ENCODE results near the gene CDK5RAP2.
"Not testable (repeated sequence)": the region's sequence is repeated elsewhere in the genome, so short reads cannot be mapped to it uniquely, and the experiment has no call there.

CDK5RAP2 gene

DNA sequence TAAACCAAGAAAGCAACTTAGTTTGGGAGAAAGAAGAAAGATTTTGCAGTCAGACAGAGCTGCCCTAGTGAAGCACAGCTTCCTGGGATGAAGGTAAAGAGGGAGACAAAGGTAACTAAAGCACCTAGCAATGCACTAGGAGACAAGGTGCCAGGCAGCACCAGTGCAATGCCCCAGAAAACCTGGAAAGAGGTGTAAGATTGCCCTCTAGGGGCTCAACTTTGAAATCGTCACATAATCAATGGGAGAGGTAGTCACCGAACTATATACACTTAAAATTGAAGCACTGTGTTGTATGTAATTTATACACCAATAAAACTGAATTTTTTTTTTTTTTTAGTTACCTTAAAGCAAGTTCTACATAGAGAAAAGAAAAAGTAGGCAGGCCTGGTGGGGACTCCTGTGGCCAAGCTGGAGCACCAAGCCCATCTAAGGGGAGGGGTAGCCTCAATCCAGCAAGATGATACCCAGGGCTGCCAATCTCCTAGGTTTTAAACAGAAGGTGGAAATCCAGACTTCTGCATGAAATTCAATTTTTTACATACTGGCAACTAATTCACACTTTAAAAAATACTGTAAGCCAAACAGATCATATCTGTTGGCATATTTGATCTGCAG, 48.2 kb downstream of the CDK5RAP2 start:
- ChIA-PET CTCF (interaction anchor here (0.6 to 2.6 kb wide), 15 partner anchors 8 to 576 kb away, joined by 3 to 9 read pairs (median 4); no protein-coding TSS in a partner anchor), POLR2A (interaction anchor here (0.6 to 1.0 kb wide), 2 partner anchors 10 to 180 kb away, joined by 3 to 6 read pairs; no protein-coding TSS in a partner anchor)
- no peaks in the 10 kb centered on the region for H3K4me1 ChIP-seq (ENCODE audit: control insufficient read depth, insufficient read depth, low read length)
- peaks cover 3 to 90% of the 10 kb centered on the region in 2 experiments; a peak in 2 of 3 replicates for H3K36me3 ChIP-seq (ENCODE audit: control insufficient read depth in 2 of 2, insufficient read depth in 1 of 2, low read length in 2 of 2)
- H3K9me3 ChIP-seq (ENCODE audit: control insufficient read depth, insufficient read depth, low read depth, low read length): no peaks in the 10 kb centered on the region
- no peak overlapping the region for H3K4me3 ChIP-seq (ENCODE audit: low read depth, low read length)
- H3K27ac ChIP-seq (ENCODE audit: extremely low read depth, low read depth, low read length): no peak overlapping the region
- TF ChIP-seq ZNF654 (tag by site-specific recombination; IDR thresholded peaks at IDR 0.05; ENCODE audit: low read depth) (peak; percentile 28), KLF16 (tag by site-specific recombination; IDR thresholded peaks at IDR 0.05) (no peak), ZNF555 (tag by site-specific recombination; conservative IDR thresholded peaks at IDR 0.05) (no peak)

DNA sequence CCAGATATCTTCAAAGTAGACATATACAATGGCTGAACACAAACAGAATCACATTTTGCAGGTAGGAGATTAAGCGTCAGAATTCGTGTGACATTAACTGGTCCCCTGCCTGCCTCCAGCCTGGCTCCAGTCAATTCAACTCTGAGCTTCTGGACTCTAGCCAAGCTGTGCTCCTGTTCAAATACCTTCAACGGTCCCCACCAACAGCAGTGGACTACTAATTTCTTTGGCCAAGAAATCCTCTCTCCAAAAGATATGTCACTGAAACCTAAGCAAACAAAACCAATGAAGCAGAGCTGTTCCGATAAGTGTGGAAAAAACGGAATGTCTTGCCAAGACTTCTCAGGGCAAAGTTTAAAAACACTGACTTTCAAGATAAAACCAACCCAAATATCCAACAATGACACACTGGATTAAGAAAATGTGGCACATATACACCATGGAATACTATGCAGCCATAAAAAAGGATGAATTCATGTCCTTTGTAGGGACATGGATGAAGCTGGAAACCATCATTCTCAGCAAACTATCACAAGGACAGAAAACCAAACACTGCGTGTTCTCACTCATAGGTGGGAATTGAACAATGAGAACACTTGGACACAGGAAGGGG, 49.6 kb downstream of the CDK5RAP2 start:
- CTCF ChIA-PET: interaction anchor here (0.8 to 2.6 kb wide), 4 partner anchors 10 to 82 kb away, joined by 3 to 9 read pairs (median 6); no protein-coding TSS in a partner anchor
- H3K4me3 ChIP-seq (ENCODE audit: low read depth, low read length); POLR2A ChIA-PET; H3K9me3 ChIP-seq (ENCODE audit: control insufficient read depth, insufficient read depth, low read depth, low read length); H3K4me1 ChIP-seq (ENCODE audit: control insufficient read depth, insufficient read depth, low read length); H3K27ac ChIP-seq (ENCODE audit: extremely low read depth, low read depth, low read length): not testable (repeated sequence)
- peak; percentile 93 for TF ChIP-seq ZNF146 (tag by site-specific recombination; IDR thresholded peaks at IDR 0.05)
- H3K36me3 ChIP-seq (ENCODE audit: control insufficient read depth in 2 of 2, insufficient read depth in 1 of 2, low read length in 2 of 2): peaks cover 15 to 90% of the 10 kb centered on the region in 2 experiments; a peak in 2 of 3 replicates

DNA sequence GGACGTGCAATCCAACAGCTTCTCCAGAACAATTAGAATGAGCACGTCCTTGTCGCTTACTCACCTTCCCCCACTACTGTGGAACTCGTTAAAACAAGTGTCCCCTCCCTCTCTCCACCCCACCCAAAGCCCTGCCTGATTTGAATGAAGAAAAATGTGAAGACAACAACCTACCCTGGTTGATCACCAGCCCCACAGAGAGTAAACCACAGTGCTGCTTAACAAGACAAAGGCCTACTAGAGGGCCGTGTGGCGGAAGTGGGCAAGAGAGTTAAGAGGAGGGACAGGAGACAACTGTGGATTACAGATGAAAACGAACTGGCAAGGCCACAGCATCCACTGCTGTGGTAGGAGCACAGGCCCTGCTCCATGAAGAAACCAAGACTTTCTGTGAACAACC, 51.1 kb downstream of the CDK5RAP2 start:
- ChIA-PET CTCF (interaction anchor here (0.9 kb wide), 1 partner anchor 52 kb away, joined by 3 read pairs; no protein-coding TSS in a partner anchor), POLR2A (no interaction called here)
- Histone ChIP-seq H3K27ac (ENCODE audit: extremely low read depth, low read depth, low read length) (no peak overlapping the region), H3K9me3 (ENCODE audit: control insufficient read depth, insufficient read depth, low read depth, low read length) (no peaks in the 10 kb centered on the region), H3K4me1 (ENCODE audit: control insufficient read depth, insufficient read depth, low read length) (no peaks in the 10 kb centered on the region), H3K4me3 (ENCODE audit: low read depth, low read length) (no peak overlapping the region), H3K36me3 (ENCODE audit: control insufficient read depth in 2 of 2, insufficient read depth in 1 of 2, low read length in 2 of 2) (peaks cover 22 to 90% of the 10 kb centered on the region in 2 experiments; a peak in 2 of 3 replicates)
- no peak for TF ChIP-seq ZNF48 (tag by site-specific recombination; IDR thresholded peaks at IDR 0.05)
- no peak for TF ChIP-seq MEIS1 (CRISPR knock-in tag; IDR thresholded peaks at IDR 0.05; ENCODE audit: borderline replicate concordance)
- TF ChIP-seq ZNF214 (tag by site-specific recombination; IDR thresholded peaks at IDR 0.05; ENCODE audit: borderline replicate concordance): no peak

DNA sequence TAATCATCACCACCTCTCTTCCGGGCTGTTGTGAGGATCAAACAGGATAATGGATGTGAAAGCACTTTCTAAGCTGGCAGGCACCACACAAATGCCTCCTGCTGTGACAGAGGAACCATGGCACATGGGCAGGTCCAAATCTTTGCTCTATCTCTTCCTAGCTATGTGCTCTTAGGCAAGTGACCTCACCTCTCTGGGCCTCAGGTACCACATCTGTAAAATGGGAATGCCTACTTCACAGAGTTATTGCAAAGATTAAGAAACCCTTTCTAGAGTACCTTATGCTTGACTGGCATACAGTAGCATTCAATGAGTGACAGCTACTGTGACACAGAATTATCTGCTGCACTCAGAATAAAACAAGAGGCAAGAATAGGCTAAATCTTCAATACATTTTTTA, 51.6 kb downstream of the CDK5RAP2 start:
- CTCF ChIA-PET: interaction anchor here (0.9 kb wide), 1 partner anchor 51 kb away, joined by 3 read pairs; no protein-coding TSS in a partner anchor

More for the DNA sequence above, 51.6 kb downstream of the CDK5RAP2 start:
- no peaks in the 10 kb centered on the region for H3K4me1 ChIP-seq (ENCODE audit: control insufficient read depth, insufficient read depth, low read length)
- TF ChIP-seq SP3 (tag by site-specific recombination; IDR thresholded peaks at IDR 0.05): no peak
- TF ChIP-seq ZNF366 (tag by site-specific recombination; conservative IDR thresholded peaks at IDR 0.05): no peak
- no peak for TF ChIP-seq BCL11B (tag by site-specific recombination; IDR thresholded peaks at IDR 0.05; ENCODE audit: low read depth)
- no peak for TF ChIP-seq ZNF837 (tag by site-specific recombination; IDR thresholded peaks at IDR 0.05)
- TF ChIP-seq ZBTB1 (tag by site-specific recombination; IDR thresholded peaks at IDR 0.05): no peak
- no peak for TF ChIP-seq ZBTB48 (tag by site-specific recombination; IDR thresholded peaks at IDR 0.05)
- no peak for TF ChIP-seq ZNF16 (tag by site-specific recombination; IDR thresholded peaks at IDR 0.05; ENCODE audit: low read depth)
- TF ChIP-seq OSR2 (tag by site-specific recombination; IDR thresholded peaks at IDR 0.05): no peak
- TF ChIP-seq ZNF610 (tag by site-specific recombination; IDR thresholded peaks at IDR 0.05; ENCODE audit: borderline replicate concordance): no peak
- TF ChIP-seq, protein P1, sequence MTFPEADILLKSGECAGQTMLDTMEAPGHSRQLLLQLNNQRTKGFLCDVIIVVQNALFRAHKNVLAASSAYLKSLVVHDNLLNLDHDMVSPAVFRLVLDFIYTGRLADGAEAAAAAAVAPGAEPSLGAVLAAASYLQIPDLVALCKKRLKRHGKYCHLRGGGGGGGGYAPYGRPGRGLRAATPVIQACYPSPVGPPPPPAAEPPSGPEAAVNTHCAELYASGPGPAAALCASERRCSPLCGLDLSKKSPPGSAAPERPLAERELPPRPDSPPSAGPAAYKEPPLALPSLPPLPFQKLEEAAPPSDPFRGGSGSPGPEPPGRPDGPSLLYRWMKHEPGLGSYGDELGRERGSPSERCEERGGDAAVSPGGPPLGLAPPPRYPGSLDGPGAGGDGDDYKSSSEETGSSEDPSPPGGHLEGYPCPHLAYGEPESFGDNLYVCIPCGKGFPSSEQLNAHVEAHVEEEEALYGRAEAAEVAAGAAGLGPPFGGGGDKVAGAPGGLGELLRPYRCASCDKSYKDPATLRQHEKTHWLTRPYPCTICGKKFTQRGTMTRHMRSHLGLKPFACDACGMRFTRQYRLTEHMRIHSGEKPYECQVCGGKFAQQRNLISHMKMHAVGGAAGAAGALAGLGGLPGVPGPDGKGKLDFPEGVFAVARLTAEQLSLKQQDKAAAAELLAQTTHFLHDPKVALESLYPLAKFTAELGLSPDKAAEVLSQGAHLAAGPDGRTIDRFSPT (tag by site-specific recombination; IDR thresholded peaks at IDR 0.05): no peak
- TF ChIP-seq, protein P2, sequence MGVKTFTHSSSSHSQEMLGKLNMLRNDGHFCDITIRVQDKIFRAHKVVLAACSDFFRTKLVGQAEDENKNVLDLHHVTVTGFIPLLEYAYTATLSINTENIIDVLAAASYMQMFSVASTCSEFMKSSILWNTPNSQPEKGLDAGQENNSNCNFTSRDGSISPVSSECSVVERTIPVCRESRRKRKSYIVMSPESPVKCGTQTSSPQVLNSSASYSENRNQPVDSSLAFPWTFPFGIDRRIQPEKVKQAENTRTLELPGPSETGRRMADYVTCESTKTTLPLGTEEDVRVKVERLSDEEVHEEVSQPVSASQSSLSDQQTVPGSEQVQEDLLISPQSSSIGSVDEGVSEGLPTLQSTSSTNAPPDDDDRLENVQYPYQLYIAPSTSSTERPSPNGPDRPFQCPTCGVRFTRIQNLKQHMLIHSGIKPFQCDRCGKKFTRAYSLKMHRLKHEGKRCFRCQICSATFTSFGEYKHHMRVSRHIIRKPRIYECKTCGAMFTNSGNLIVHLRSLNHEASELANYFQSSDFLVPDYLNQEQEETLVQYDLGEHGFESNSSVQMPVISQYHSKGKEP (tag by site-specific recombination; IDR thresholded peaks at IDR 0.05): no peak
- TF ChIP-seq, protein P3, sequence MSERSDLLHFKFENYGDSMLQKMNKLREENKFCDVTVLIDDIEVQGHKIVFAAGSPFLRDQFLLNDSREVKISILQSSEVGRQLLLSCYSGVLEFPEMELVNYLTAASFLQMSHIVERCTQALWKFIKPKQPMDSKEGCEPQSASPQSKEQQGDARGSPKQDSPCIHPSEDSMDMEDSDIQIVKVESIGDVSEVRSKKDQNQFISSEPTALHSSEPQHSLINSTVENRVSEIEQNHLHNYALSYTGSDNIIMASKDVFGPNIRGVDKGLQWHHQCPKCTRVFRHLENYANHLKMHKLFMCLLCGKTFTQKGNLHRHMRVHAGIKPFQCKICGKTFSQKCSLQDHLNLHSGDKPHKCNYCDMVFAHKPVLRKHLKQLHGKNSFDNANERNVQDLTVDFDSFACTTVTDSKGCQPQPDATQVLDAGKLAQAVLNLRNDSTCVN (tag by site-specific recombination; optimal IDR thresholded peaks at IDR 0.05): no peak
- no peak for TF ChIP-seq ZNF600 (tag by site-specific recombination; IDR thresholded peaks at IDR 0.05)
- POLR2A ChIA-PET: no interaction called here
- H3K9me3 ChIP-seq (ENCODE audit: control insufficient read depth, insufficient read depth, low read depth, low read length): no peaks in the 10 kb centered on the region
- H3K27ac ChIP-seq (ENCODE audit: extremely low read depth, low read depth, low read length): no peak overlapping the region
- H3K4me3 ChIP-seq (ENCODE audit: low read depth, low read length): no peak overlapping the region
- peaks cover 27 to 93% of the 10 kb centered on the region in 2 experiments; a peak in 2 of 3 replicates for H3K36me3 ChIP-seq (ENCODE audit: control insufficient read depth in 2 of 2, insufficient read depth in 1 of 2, low read length in 2 of 2)
